ENCODE results near the gene SLC66A3.

SLC66A3 gene

GRCh38 chr2:11121823-11122155 is 33.5 kb upstream of the SLC66A3 start:
- no peak for DNase-seq (ENCODE audit: extremely low spot score)
- POLR2A ChIA-PET = no interaction called here
- TF ChIP-seq, protein P1, sequence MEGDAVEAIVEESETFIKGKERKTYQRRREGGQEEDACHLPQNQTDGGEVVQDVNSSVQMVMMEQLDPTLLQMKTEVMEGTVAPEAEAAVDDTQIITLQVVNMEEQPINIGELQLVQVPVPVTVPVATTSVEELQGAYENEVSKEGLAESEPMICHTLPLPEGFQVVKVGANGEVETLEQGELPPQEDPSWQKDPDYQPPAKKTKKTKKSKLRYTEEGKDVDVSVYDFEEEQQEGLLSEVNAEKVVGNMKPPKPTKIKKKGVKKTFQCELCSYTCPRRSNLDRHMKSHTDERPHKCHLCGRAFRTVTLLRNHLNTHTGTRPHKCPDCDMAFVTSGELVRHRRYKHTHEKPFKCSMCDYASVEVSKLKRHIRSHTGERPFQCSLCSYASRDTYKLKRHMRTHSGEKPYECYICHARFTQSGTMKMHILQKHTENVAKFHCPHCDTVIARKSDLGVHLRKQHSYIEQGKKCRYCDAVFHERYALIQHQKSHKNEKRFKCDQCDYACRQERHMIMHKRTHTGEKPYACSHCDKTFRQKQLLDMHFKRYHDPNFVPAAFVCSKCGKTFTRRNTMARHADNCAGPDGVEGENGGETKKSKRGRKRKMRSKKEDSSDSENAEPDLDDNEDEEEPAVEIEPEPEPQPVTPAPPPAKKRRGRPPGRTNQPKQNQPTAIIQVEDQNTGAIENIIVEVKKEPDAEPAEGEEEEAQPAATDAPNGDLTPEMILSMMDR (IDR thresholded peaks at IDR 0.05; ENCODE audit: control extremely low read depth, extremely low read depth, low read depth, missing control alignments) = no peak
- CTCF ChIA-PET = interaction anchor here (2.5 to 9.0 kb wide), 3 partner anchors 11 to 289 kb away, joined by 11 to 103 read pairs (median 16); a partner anchor contains a TSS

- TF ChIP-seq, protein P1 (IDR thresholded peaks at IDR 0.05; ENCODE audit: control extremely low read depth, extremely low read depth, low read depth, missing control alignments) = no peak
- POLR2A ChIA-PET = no interaction called here
- CTCF ChIA-PET = interaction anchor here (5.7 to 9.0 kb wide), 2 partner anchors 10 to 289 kb away, joined by 103 to 129 read pairs; a partner anchor contains a TSS
- no peak for DNase-seq (ENCODE audit: extremely low spot score)
Observed at GRCh38 chr2:11122380-11122779, 32.9 kb upstream of the SLC66A3 start.

GRCh38 chr2:11123001-11123809 is 32.1 kb upstream of the SLC66A3 start:
- POLR2A ChIA-PET = interaction anchor here (0.7 kb wide), 1 partner anchor 45 kb away, joined by 3 read pairs; no protein-coding TSS in a partner anchor
- CTCF ChIA-PET = interaction anchor here (0.7 to 9.0 kb wide), 16 partner anchors 9 to 464 kb away, joined by 3 to 129 read pairs (median 5); partner anchors contain the start of gene PDIA6
- no peak for DNase-seq (ENCODE audit: extremely low spot score)
- TF ChIP-seq, protein P1 (IDR thresholded peaks at IDR 0.05; ENCODE audit: control extremely low read depth, extremely low read depth, low read depth, missing control alignments) = no peak

DNA sequence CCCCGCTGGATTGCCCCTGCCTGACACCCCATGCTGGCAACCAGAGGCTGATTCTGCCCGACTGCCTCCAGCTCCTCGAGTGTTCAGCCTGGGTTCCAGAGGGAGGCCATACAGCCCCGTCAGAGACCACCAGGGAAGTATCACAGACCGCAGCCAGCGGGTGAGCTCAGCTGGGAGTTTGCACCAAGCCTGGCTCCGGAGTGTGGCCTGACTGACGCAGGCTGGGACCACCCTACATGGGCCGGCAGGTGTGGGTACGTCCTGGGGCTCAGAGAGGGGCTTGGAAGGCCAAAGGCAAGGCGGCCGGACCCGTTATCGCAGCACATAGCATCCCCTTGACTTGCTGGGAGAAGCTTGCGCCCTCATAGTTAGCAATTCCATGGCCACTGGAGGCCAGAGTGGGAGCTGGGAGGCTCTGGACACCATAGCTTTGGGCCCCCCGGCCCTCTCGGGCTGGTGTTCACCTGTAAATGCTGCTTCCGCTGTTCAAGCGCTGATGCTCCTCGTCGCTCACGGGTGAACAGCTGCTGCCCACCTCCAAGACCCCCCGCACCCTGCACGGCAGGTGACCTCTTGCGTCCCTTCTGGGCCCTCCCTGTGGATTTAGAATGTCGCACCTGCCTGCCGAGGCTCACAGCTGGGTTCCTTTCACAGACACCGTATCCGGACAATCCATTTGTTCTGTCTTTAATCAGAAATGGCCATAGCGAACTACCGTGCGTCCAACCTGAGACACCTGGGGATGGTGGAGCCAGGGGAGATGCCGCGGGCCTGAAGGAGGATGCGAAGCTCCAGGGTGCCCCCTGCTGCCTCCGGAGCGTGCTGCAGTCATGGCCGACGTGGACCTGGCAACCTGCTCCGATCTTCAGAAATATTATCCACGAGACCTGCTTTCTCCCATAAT is 31.2 kb upstream of the SLC66A3 start:
- DNase-seq (ENCODE audit: extremely low spot score) = peak; percentile 79
- TF ChIP-seq, protein P1 (IDR thresholded peaks at IDR 0.05; ENCODE audit: control extremely low read depth, extremely low read depth, low read depth, missing control alignments) = peak; percentile 80
- POLR2A ChIA-PET = interaction anchor here (0.7 kb wide), 1 partner anchor 44 kb away, joined by 3 read pairs; no protein-coding TSS in a partner anchor
- CTCF ChIA-PET = interaction anchor here (0.7 to 9.0 kb wide), 19 partner anchors 8 to 463 kb away, joined by 3 to 129 read pairs (median 5); partner anchors contain the start of gene PDIA6

GRCh38 chr2:11124760-11125068 is 30.6 kb upstream of the SLC66A3 start:
- TF ChIP-seq, protein P1 (IDR thresholded peaks at IDR 0.05; ENCODE audit: control extremely low read depth, extremely low read depth, low read depth, missing control alignments) = no peak
- ChIA-PET POLR2A (no interaction called here), CTCF (interaction anchor here (1.0 to 9.0 kb wide), 17 partner anchors 8 to 459 kb away, joined by 3 to 129 read pairs (median 5); partner anchors contain the start of gene PDIA6)
- no peak for DNase-seq (ENCODE audit: extremely low spot score)

DNA sequence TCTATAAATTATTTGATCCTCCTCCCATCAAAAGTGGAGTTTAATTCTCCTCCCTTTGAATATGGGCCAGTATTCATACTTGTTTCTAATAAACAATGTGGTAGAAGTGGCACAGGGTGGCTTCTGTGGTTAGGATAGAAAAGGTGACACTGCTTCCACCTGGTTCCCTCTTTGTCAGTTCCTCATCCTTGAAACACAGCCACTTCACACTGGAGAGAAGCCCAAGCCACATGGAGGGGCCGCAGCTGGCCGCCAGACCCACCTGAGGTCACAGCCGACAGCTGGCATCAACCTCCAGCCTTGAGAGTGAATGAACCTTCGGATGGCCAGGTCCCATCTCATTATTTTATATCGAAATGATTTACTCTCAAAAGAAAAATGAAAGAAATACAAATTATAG is 27.5 kb upstream of the SLC66A3 start:
- no peak for DNase-seq (ENCODE audit: extremely low spot score)
- CTCF ChIA-PET = interaction anchor here (5.7 kb wide), 1 partner anchor 295 kb away, joined by 129 read pairs; no protein-coding TSS in a partner anchor
- POLR2A ChIA-PET = no interaction called here
- TF ChIP-seq, protein P1 (IDR thresholded peaks at IDR 0.05; ENCODE audit: control extremely low read depth, extremely low read depth, low read depth, missing control alignments) = no peak

All from GM10248 (cell line).